ENCODE data around the gene UBAP2L.

UBAP2L gene, protein sequence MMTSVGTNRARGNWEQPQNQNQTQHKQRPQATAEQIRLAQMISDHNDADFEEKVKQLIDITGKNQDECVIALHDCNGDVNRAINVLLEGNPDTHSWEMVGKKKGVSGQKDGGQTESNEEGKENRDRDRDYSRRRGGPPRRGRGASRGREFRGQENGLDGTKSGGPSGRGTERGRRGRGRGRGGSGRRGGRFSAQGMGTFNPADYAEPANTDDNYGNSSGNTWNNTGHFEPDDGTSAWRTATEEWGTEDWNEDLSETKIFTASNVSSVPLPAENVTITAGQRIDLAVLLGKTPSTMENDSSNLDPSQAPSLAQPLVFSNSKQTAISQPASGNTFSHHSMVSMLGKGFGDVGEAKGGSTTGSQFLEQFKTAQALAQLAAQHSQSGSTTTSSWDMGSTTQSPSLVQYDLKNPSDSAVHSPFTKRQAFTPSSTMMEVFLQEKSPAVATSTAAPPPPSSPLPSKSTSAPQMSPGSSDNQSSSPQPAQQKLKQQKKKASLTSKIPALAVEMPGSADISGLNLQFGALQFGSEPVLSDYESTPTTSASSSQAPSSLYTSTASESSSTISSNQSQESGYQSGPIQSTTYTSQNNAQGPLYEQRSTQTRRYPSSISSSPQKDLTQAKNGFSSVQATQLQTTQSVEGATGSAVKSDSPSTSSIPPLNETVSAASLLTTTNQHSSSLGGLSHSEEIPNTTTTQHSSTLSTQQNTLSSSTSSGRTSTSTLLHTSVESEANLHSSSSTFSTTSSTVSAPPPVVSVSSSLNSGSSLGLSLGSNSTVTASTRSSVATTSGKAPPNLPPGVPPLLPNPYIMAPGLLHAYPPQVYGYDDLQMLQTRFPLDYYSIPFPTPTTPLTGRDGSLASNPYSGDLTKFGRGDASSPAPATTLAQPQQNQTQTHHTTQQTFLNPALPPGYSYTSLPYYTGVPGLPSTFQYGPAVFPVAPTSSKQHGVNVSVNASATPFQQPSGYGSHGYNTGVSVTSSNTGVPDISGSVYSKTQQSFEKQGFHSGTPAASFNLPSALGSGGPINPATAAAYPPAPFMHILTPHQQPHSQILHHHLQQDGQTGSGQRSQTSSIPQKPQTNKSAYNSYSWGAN

GRCh38 chr1:154220071-154220969 is at the start of gene UBAP2L:
TSS of gene UBAP2L (plus strand) at chr1:154220955. CDS start at chr1:154225124, 4,169 bp downstream.
- DNase-seq (ENCODE audit: low read depth): peak; percentile 99

DNA sequence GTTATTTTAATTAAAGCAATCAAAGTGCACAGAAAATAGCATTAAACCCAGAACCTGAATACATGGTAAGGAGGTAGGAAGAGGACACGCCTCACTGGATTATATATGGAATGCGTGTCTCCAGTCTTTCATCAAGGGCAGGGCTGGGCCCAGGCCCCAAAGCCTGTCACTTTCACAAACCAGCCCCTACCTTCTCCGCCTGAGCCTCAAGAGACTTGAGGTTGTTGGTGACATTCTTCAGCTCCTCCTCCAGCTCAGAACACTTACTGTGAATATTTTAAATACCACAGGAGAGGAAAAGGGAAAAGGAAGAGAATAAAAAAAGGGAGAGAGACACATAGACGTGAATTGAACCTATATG is 49.6 kb upstream of the UBAP2L start:
- DNase-seq (ENCODE audit: low read depth): no peak

GRCh38 chr1:154171880-154172279 is 48.9 kb upstream of the UBAP2L start:
- no peak for DNase-seq (ENCODE audit: low read depth)

GRCh38 chr1:154174654-154175053 is 46.1 kb upstream of the UBAP2L start:
- DNase-seq (ENCODE audit: low read depth): no peak

DNA sequence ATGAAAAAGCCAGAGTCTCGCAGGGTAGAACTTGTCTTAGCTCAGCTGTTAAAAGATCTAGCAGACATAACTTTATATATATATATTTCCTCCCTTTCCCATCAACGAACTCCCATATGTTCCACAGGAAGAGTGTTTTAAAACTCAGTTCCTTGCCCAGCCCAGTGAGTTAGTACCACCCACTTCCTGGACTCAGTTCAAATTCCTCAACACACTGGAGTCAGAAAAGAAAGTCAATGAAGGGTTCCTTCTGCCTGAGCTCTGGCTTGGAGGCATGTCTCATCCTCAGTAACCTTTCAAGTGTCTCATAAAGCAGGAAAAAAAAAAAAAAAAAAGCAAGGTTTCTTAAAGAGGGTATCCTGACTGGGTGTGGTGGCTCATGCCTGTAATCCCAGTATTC is 44.4 kb upstream of the UBAP2L start:
- no peak for DNase-seq (ENCODE audit: low read depth)

DNA sequence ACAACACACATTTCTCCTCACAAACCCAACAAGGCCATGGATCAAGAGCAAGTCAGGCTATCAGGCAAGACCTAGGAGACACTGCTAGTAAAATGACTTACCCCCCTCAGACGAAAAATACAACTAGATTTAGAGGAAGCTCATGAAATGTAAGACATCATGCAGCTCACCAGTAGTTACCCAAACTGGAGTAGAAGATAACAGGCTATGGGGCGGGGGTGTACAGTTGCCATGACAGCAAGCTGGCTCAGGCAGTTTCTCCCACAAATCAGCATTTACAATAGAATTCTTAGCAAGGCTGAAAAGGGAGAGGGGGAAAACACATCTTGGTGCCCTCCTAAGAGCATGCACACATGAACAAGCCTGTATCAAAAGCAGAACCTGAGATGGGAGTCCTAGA is 42.7 kb upstream of the UBAP2L start:
- DNase-seq (ENCODE audit: low read depth): no peak

GRCh38 chr1:154178911-154179811 is 41.6 kb upstream of the UBAP2L start:
- no peak for DNase-seq (ENCODE audit: low read depth)

DNA sequence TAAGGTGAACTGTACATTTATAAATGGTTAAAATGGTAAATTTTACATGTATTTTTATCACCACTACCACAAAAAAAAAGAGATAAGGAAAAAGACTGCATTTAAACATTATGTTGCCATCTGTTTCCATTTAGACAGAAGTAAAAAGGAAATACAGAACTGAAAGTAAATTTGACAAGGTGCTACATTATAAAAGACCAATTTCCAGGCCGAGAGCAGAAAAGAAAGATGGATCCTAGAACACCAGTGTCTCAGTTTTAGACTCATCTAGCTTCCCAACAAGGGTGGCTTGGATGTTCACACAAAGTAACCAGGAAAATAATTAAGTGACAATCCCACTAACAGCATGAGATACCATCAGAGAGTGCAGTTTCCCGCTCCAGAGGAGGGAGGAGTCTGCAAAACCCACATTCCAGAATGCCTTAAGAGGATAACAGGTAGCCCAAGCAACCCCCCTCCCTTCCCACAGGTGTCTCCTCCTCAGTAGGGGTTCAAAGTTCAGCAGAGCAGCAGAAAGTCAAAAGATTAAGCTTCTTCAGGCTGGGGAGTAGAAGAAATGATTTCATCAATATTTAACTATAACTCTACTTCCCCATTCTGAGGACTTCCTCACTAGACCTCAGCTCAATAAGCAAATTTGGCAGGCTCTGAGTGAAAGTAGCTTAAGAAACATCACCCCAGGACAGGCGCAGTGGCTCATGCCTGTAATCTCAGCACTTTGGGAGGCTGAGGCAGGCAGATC is 40.6 kb upstream of the UBAP2L start:
- DNase-seq (ENCODE audit: low read depth): no peak

GRCh38 chr1:154181944-154182343 is 38.8 kb upstream of the UBAP2L start:
- no peak for DNase-seq (ENCODE audit: low read depth)

- DNase-seq (ENCODE audit: low read depth): peak; percentile 43
Measured at GRCh38 chr1:154182344-154183045, 38.3 kb upstream of the UBAP2L start.

GRCh38 chr1:154183046-154183915 is 37.5 kb upstream of the UBAP2L start:
- DNase-seq (ENCODE audit: low read depth): peak; percentile 87

GRCh38 chr1:154186177-154186576 is 34.6 kb upstream of the UBAP2L start:
- peak; percentile 36 for DNase-seq (ENCODE audit: low read depth)

DNA sequence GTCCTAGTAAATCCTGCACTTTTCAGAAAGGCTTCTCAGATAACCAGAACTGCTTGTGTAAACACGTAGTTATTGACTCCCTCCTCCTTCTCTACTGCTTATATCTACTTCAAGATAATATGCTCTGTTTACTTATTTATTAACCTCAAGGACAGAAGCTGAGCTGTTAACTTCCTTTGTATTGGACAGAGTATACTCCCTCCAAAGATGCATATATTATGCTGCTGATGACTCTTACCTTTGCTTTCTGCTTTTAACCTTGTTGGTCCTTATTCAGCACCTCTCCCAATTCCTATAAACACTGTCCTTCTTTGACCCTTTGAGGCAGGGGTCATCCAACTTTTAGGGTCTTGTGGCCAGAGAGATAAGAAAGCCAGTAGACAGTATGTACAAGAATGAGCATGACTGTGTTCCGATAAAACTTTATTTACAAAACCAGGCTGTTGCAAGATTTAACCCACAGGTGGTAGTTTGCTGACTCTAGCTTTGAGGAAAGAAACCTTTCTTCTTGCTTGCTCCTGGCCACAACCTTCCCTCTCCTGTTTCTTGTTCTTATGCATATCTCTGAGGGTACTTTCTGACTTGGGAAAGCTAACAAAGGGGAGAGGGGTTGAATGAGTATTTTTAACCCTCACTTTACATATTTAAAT is 33.8 kb upstream of the UBAP2L start:
- no peak for DNase-seq (ENCODE audit: low read depth)

DNA sequence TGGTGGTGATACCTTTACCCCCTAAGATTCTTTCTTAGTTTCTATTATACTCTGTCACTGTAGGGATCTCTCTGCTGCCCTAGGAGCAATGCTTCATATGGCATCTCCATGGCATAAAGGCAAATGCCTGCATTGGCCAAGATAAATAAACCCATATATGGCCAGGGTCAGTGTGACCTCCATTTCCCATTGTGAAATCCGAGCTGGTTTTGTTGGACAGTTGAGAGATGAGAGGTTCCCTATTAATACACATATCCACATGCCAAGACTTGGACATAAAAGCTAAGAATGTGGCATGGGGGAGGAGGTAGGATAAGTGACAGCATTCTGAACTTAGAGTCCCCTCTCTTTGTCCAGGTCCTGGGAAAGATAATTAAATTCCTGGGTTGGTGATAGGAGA is 30.2 kb upstream of the UBAP2L start:
- no peak for DNase-seq (ENCODE audit: low read depth)

- no peak for DNase-seq (ENCODE audit: low read depth)
Measured at GRCh38 chr1:154191990-154192461, 28.7 kb upstream of the UBAP2L start, which contains the start of gene TPM3. TSS of gene TPM3 (minus strand) at chr1:154192100. CDS start at chr1:154192018, 82 bp downstream.

DNA sequence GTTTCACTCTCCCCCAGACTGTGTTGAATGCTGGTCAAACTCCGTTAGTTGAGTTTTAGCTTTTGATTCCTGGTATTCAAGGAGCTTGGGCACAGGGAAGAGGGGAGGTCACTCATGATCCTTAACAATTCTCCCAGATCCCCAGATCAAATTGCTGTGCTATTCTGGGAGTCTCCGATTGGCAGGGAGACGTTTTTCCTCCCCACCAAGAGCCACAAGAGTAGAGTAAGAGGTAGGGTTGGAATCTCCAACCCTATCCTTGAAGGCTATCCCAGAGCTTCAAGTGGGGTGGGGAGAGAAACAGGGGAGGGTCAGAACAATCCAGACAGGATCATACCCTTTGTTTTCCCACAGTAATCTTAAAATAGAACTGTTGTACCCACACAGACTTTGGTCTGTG is 28.3 kb upstream of the UBAP2L start:
- no peak for DNase-seq (ENCODE audit: low read depth)

- DNase-seq (ENCODE audit: low read depth): no peak
Measured at GRCh38 chr1:154193821-154194220, 26.9 kb upstream of the UBAP2L start.

All from activated T-helper 1 cell treated with Interleukin-2 at 50 U/mL for 16 hours (primary cell).